HepG2 (cell line): ENCODE measurements around the gene SMYD1. TPM values are rescaled to one million over a fixed set of nuclear protein-coding genes. Genes with fewer than 3 reads are reported as not detected.

ENCODE experiments used
- ELF1 ChIP-seq: sonication (generic); formaldehyde crosslinking; IDR thresholded peaks from 2 replicates; pipeline ENCODE4 v1.4.0; 2020; ENCODE audit warnings: missing genetic modification reagents
- KDM2A ChIP-seq: sonication (generic); formaldehyde crosslinking; IDR thresholded peaks from 2 replicates; pipeline ENCODE4 v1.4.0; 2020; ENCODE audit warnings: low read depth, missing genetic modification reagents, borderline replicate concordance
- RAD21 ChIP-seq: fragments of 450-650 bp; formaldehyde crosslinking; IDR thresholded peaks from 2 replicates; pipeline ENCODE4 v1.5.0; 2020; ENCODE audit warnings: mild to moderate bottlenecking
- SSRP1 ChIP-seq: IDR thresholded peaks from 2 replicates; pipeline ENCODE4 v1.6.1; 2016; ENCODE audit warnings: control low read depth
- THYN1 ChIP-seq: sonication (generic); formaldehyde crosslinking; IDR thresholded peaks from 2 replicates; pipeline ENCODE4 v1.8.1; 2023; ENCODE audit warnings: low read depth, mild to moderate bottlenecking, moderate library complexity, missing genetic modification reagents, borderline replicate concordance
- ZBTB8A ChIP-seq: sonication (generic); formaldehyde crosslinking; IDR thresholded peaks from 2 replicates; pipeline ENCODE4 v1.4.0; 2020; ENCODE audit warnings: mild to moderate bottlenecking, low read depth, missing genetic modification reagents, borderline replicate concordance
- polyA plus RNA-seq, 8 experiments: library from polyadenylated mRNA; depleted of rRNA in 3 of 8; stranded (reverse) in 7 of 8; unstranded in 1 of 8; fragments of >200 nt; fragmentation: Illumina TruSeq in 4 of 8; extraction: Trizol in 4 of 8; gene quantifications; 2 replicates each; pipeline versions ENCODE4 v1.2.1 to v1.2.3, GENCODE V29; 2011 to 2016; ENCODE audit warnings: low read depth in 4 of 8, missing spikeins in 1 of 8, mixed read lengths in 1 of 8; ENCODE audit not compliant: insufficient read depth in 1 of 8
- total RNA-seq, 5 experiments: library from RNA; depleted of rRNA; stranded (reverse); fragments of >200 nt; fragmentation: Illumina TruSeq; extraction: Trizol; gene quantifications; 2 replicates each; pipeline ENCODE4 v1.2.3, GENCODE V29; 2016; ENCODE audit warnings: low read depth in 1 of 5
- TF ChIP-seq, protein P1 (sequence below), 2 experiments: IDR thresholded peaks; 2 replicates each; pipeline ENCODE4 v1.6.1; 2011 to 2012; ENCODE audit warnings: low read length in 2 of 2, borderline replicate concordance in 1 of 2, low read depth in 1 of 2, mild to moderate bottlenecking in 1 of 2, moderate library complexity in 1 of 2
- TF ChIP-seq, protein P2 (sequence below): sonication (generic); formaldehyde crosslinking; IDR thresholded peaks from 2 replicates; pipeline ENCODE4 v1.4.0; 2020; ENCODE audit warnings: missing genetic modification reagents
- TF ChIP-seq, protein P3 (sequence below): sonication (generic); formaldehyde crosslinking; IDR thresholded peaks from 2 replicates; pipeline ENCODE4 v1.5.0; 2020; ENCODE audit warnings: mild to moderate bottlenecking, missing genetic modification reagents
- TF ChIP-seq, protein P4 (sequence below): sonication (generic); formaldehyde crosslinking; conservative IDR thresholded peaks from 2 replicates; pipeline ENCODE4 v1.5.0; 2020; ENCODE audit warnings: missing genetic modification reagents
- TF ChIP-seq, protein P5 (sequence below): IDR thresholded peaks from 2 replicates; pipeline ENCODE4 v1.6.1; 2016; ENCODE audit warnings: missing compliant biosample characterization, missing genetic modification reagents, borderline replicate concordance
- TF ChIP-seq, protein P6 (sequence below): sonication (generic); formaldehyde crosslinking; IDR thresholded peaks from 2 replicates; pipeline ENCODE4 v1.4.0; 2020; ENCODE audit warnings: missing genetic modification reagents
- TF ChIP-seq, protein P7 (sequence below): sonication (generic); formaldehyde crosslinking; IDR thresholded peaks from 2 replicates; pipeline ENCODE4 v1.5.0; 2020; ENCODE audit warnings: mild to moderate bottlenecking, missing genetic modification reagents, moderate library complexity

The SMYD1 gene
- total and polyA plus RNA-seq, 2 of the 13 experiments (the other 11 are each of a cell fraction or from before 2014, with no cell fraction given) = not detected

DNA sequence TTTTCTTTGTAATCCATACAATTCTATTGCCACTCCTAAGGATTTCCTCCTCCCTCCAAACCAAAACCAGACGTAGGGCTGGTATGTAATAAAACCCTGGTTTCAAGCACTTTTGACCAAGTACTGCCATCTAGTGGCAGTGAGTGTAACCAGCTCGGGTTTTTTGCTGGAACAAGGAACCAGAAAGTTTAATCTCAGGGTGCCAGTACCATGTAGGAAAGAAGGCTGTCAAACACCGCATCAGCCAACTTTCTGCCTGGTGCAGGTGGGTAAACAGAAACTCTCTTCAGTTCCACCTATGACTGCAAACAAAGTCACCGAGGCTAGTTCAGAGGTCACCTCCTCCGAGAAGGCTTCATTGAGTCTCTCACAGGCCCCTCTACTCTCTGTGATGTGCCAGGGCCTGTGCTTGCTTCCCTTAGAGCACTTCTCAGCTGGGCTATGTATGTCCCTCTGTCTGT lies 92.4 kb downstream of the SMYD1 start (continued):
- TF ChIP-seq, protein P1, sequence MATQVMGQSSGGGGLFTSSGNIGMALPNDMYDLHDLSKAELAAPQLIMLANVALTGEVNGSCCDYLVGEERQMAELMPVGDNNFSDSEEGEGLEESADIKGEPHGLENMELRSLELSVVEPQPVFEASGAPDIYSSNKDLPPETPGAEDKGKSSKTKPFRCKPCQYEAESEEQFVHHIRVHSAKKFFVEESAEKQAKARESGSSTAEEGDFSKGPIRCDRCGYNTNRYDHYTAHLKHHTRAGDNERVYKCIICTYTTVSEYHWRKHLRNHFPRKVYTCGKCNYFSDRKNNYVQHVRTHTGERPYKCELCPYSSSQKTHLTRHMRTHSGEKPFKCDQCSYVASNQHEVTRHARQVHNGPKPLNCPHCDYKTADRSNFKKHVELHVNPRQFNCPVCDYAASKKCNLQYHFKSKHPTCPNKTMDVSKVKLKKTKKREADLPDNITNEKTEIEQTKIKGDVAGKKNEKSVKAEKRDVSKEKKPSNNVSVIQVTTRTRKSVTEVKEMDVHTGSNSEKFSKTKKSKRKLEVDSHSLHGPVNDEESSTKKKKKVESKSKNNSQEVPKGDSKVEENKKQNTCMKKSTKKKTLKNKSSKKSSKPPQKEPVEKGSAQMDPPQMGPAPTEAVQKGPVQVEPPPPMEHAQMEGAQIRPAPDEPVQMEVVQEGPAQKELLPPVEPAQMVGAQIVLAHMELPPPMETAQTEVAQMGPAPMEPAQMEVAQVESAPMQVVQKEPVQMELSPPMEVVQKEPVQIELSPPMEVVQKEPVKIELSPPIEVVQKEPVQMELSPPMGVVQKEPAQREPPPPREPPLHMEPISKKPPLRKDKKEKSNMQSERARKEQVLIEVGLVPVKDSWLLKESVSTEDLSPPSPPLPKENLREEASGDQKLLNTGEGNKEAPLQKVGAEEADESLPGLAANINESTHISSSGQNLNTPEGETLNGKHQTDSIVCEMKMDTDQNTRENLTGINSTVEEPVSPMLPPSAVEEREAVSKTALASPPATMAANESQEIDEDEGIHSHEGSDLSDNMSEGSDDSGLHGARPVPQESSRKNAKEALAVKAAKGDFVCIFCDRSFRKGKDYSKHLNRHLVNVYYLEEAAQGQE (IDR thresholded peaks at IDR 0.05; ENCODE audit: borderline replicate concordance in 1 of 2, low read depth in 1 of 2, low read length in 2 of 2) = no peak
- TF ChIP-seq, protein P2, sequence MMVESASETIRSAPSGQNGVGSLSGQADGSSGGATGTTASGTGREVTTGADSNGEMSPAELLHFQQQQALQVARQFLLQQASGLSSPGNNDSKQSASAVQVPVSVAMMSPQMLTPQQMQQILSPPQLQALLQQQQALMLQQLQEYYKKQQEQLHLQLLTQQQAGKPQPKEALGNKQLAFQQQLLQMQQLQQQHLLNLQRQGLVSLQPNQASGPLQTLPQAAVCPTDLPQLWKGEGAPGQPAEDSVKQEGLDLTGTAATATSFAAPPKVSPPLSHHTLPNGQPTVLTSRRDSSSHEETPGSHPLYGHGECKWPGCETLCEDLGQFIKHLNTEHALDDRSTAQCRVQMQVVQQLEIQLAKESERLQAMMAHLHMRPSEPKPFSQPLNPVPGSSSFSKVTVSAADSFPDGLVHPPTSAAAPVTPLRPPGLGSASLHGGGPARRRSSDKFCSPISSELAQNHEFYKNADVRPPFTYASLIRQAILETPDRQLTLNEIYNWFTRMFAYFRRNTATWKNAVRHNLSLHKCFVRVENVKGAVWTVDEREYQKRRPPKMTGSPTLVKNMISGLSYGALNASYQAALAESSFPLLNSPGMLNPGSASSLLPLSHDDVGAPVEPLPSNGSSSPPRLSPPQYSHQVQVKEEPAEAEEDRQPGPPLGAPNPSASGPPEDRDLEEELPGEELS (CRISPR knock-in tag) = no peak
- TF ChIP-seq, protein P3, sequence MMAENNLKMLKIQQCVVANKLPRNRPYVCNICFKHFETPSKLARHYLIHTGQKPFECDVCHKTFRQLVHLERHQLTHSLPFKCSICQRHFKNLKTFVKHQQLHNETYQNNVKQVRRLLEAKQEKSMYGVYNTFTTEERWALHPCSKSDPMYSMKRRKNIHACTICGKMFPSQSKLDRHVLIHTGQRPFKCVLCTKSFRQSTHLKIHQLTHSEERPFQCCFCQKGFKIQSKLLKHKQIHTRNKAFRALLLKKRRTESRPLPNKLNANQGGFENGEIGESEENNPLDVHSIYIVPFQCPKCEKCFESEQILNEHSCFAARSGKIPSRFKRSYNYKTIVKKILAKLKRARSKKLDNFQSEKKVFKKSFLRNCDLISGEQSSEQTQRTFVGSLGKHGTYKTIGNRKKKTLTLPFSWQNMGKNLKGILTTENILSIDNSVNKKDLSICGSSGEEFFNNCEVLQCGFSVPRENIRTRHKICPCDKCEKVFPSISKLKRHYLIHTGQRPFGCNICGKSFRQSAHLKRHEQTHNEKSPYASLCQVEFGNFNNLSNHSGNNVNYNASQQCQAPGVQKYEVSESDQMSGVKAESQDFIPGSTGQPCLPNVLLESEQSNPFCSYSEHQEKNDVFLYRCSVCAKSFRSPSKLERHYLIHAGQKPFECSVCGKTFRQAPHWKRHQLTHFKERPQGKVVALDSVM (CRISPR knock-in tag) = no peak
- peak; percentile 97 for TF ChIP-seq RAD21 (CRISPR knock-in tag)
- no peak for TF ChIP-seq ZBTB8A (CRISPR knock-in tag)
- TF ChIP-seq, protein P4, sequence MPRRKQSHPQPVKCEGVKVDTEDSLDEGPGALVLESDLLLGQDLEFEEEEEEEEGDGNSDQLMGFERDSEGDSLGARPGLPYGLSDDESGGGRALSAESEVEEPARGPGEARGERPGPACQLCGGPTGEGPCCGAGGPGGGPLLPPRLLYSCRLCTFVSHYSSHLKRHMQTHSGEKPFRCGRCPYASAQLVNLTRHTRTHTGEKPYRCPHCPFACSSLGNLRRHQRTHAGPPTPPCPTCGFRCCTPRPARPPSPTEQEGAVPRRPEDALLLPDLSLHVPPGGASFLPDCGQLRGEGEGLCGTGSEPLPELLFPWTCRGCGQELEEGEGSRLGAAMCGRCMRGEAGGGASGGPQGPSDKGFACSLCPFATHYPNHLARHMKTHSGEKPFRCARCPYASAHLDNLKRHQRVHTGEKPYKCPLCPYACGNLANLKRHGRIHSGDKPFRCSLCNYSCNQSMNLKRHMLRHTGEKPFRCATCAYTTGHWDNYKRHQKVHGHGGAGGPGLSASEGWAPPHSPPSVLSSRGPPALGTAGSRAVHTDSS (CRISPR knock-in tag) = no peak
- TF ChIP-seq, protein P5, sequence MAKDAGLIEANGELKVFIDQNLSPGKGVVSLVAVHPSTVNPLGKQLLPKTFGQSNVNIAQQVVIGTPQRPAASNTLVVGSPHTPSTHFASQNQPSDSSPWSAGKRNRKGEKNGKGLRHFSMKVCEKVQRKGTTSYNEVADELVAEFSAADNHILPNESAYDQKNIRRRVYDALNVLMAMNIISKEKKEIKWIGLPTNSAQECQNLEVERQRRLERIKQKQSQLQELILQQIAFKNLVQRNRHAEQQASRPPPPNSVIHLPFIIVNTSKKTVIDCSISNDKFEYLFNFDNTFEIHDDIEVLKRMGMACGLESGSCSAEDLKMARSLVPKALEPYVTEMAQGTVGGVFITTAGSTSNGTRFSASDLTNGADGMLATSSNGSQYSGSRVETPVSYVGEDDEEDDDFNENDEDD (CRISPR knock-in tag) = 0 out of 2 replicates have a peak, but pooled peaks have one; percentile 31
- TF ChIP-seq, protein P6, sequence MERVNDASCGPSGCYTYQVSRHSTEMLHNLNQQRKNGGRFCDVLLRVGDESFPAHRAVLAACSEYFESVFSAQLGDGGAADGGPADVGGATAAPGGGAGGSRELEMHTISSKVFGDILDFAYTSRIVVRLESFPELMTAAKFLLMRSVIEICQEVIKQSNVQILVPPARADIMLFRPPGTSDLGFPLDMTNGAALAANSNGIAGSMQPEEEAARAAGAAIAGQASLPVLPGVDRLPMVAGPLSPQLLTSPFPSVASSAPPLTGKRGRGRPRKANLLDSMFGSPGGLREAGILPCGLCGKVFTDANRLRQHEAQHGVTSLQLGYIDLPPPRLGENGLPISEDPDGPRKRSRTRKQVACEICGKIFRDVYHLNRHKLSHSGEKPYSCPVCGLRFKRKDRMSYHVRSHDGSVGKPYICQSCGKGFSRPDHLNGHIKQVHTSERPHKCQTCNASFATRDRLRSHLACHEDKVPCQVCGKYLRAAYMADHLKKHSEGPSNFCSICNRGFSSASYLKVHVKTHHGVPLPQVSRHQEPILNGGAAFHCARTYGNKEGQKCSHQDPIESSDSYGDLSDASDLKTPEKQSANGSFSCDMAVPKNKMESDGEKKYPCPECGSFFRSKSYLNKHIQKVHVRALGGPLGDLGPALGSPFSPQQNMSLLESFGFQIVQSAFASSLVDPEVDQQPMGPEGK (CRISPR knock-in tag) = peak; percentile 52; the same call in 1 of the 2 replicates
- no peak for TF ChIP-seq ELF1 (CRISPR knock-in tag)
- no peak for TF ChIP-seq THYN1
- 0 out of 2 replicates have a peak, but pooled peaks have one; percentile 27 for TF ChIP-seq SSRP1 (CRISPR knock-in tag)
- TF ChIP-seq KDM2A (CRISPR knock-in tag) = 0 out of 2 replicates have a peak, but pooled peaks have one; percentile 61
- TF ChIP-seq, protein P7, sequence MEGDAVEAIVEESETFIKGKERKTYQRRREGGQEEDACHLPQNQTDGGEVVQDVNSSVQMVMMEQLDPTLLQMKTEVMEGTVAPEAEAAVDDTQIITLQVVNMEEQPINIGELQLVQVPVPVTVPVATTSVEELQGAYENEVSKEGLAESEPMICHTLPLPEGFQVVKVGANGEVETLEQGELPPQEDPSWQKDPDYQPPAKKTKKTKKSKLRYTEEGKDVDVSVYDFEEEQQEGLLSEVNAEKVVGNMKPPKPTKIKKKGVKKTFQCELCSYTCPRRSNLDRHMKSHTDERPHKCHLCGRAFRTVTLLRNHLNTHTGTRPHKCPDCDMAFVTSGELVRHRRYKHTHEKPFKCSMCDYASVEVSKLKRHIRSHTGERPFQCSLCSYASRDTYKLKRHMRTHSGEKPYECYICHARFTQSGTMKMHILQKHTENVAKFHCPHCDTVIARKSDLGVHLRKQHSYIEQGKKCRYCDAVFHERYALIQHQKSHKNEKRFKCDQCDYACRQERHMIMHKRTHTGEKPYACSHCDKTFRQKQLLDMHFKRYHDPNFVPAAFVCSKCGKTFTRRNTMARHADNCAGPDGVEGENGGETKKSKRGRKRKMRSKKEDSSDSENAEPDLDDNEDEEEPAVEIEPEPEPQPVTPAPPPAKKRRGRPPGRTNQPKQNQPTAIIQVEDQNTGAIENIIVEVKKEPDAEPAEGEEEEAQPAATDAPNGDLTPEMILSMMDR (CRISPR knock-in tag) = peak; percentile 97
